ENCODE data around the gene TXK.

TXK gene

DNA sequence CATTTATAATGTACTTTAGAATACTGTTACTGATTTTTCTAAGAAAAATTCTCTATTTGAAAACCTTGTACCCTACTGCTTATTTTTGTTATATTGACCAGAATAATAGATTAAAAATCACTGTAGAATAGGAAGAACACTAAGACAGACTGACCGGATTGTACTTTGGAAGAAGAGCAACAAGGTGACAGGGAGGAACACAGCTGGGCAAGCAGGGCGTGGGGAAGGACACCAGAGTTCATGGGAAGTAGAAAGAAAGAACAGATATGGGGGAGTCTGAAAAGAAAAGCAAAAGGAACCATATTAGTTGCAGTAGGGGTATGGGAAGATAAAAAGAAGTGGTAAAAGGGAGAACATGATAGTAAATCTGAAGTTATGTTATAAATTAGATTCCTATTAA lies 38.6 kb downstream of the TXK start:
- H3K4me3 ChIP-seq (ENCODE audit: low read depth, low read length) = no peak overlapping the region
- no peak for DNase-seq (ENCODE audit: low read depth)
- TF ChIP-seq, protein P1, sequence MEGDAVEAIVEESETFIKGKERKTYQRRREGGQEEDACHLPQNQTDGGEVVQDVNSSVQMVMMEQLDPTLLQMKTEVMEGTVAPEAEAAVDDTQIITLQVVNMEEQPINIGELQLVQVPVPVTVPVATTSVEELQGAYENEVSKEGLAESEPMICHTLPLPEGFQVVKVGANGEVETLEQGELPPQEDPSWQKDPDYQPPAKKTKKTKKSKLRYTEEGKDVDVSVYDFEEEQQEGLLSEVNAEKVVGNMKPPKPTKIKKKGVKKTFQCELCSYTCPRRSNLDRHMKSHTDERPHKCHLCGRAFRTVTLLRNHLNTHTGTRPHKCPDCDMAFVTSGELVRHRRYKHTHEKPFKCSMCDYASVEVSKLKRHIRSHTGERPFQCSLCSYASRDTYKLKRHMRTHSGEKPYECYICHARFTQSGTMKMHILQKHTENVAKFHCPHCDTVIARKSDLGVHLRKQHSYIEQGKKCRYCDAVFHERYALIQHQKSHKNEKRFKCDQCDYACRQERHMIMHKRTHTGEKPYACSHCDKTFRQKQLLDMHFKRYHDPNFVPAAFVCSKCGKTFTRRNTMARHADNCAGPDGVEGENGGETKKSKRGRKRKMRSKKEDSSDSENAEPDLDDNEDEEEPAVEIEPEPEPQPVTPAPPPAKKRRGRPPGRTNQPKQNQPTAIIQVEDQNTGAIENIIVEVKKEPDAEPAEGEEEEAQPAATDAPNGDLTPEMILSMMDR (IDR thresholded peaks at IDR 0.05; ENCODE audit: control insufficient read depth, extremely low read depth, insufficient read depth) = no peak

DNA sequence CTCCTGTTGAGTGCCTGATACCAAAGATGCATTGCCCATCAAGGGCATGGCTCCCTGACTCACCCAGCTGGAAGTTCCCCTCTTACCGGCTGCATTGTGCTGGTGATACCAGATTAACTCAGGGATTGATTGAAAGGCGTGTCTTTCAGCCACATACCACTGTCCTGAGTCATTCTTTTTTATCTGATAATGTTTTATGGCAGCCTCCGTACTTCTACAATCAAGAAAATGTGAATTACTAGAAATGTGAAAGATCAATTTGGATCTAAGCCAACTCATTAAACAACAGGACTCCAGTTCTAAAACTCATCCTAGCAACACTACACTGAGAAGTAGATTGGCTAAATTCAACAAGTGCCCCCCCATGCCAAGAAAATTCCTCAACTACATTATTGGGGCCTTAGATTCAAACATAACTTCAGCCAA lies 40.0 kb downstream of the TXK start:
- DNase-seq (ENCODE audit: low read depth) = no peak
- H3K4me3 ChIP-seq (ENCODE audit: low read depth, low read length) = no peak overlapping the region
- TF ChIP-seq, protein P1 (IDR thresholded peaks at IDR 0.05; ENCODE audit: control insufficient read depth, extremely low read depth, insufficient read depth) = no peak

DNA sequence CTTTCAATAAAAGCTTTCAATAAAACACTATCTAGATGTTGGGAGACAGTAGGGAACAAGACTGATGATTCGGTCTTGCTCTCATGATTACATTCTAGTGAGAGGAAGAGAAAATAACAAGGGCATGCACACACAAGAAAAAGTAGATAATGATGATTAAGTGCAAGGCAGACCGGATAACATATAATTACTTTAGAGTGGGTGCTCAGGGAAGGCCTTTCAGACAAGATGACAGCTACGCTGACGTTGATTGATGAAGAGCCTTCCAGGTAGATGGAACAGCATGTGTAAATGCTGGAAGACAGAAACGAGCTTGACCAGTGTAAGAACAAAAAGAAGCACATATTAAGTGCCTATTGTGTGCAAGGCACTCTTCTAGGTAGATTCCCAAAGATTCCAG lies 43.4 kb downstream of the TXK start:
- TF ChIP-seq, protein P1 (IDR thresholded peaks at IDR 0.05; ENCODE audit: control insufficient read depth, extremely low read depth, insufficient read depth) = no peak
- H3K4me3 ChIP-seq (ENCODE audit: low read depth, low read length) = no peak overlapping the region
- peak; percentile 40 for DNase-seq (ENCODE audit: low read depth)

DNA sequence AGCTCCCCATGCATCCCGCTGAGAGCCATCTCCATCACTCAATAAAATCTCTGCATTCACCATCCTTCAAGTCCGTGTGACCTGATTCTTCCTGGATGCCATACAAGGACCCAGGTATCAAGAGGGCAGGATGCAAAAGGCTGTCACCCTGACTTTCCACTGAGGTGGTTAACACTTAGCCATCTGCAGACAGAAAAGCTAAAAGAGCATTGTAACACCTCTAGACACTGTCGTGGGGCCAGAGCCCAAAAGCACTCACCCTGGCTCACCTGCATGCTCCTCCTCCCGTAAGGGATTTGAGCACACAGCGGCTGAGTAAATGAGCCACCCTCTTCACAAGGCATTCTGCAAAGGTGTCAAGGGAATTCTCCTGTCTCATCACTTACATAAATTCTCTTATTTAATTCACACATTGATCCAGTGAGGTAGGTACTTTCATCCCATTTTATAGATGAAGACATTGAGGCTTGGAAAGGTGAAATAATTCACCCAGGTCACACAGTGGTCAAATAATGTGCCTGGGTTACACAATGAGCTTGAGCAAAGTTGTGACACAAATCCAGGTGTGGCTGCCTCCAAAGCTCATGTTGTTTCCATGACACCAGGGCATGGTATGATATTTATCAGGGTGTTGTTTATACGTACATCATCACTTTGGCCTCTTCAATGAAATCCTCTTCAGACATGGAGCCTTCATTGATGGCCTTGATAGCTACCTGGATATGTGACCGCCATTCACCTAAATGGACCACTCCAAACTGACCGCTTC lies 48.0 kb downstream of the TXK start:
- TF ChIP-seq, protein P1 (IDR thresholded peaks at IDR 0.05; ENCODE audit: control insufficient read depth, extremely low read depth, insufficient read depth) = no peak
- no peak overlapping the region for H3K4me3 ChIP-seq (ENCODE audit: low read depth, low read length)
- DNase-seq (ENCODE audit: low read depth) = no peak

DNA sequence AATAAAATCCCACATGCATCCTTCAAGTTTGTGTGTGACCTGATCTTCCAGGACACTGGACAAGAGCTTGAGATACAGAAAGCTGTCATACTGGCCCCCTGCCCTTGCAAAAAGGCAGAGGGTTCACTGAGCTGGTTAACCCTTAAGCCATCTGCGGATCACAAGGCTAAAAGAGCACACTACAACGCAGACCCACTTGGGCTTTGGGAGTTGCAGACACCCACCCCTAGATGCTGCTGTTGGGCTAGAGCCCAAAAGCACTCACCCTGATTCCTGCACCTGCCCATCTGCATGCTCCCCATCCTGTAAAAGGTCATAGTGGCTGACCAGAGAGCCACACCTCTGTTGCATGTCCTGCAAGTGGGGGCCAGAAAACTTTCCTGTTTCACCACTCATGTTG lies 51.1 kb downstream of the TXK start:
- TF ChIP-seq, protein P1 (IDR thresholded peaks at IDR 0.05; ENCODE audit: control insufficient read depth, extremely low read depth, insufficient read depth) = no peak
- DNase-seq (ENCODE audit: low read depth) = no peak
- no peak overlapping the region for H3K4me3 ChIP-seq (ENCODE audit: low read depth, low read length)

DNA sequence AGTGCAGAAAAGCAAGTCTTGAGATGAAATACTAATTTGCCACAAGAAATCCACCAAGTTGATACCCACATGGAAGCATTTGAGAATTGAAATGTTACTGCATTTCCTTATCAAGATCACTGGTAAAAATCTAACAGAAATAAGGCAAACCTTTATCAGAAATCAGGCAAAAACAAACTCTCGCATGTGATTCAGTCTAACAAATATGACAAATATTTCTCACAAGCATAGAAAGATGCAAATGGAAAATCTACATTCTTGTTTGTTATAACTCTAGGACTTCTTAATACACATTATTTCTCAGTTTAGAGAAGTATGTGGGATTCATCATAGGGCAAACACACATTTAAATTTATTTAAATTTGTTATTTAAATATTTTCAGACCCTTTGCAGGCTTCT lies 52.9 kb downstream of the TXK start:
- DNase-seq (ENCODE audit: low read depth) = no peak
- TF ChIP-seq, protein P1 (IDR thresholded peaks at IDR 0.05; ENCODE audit: control insufficient read depth, extremely low read depth, insufficient read depth) = no peak
- H3K4me3 ChIP-seq (ENCODE audit: low read depth, low read length) = no peak overlapping the region

DNA sequence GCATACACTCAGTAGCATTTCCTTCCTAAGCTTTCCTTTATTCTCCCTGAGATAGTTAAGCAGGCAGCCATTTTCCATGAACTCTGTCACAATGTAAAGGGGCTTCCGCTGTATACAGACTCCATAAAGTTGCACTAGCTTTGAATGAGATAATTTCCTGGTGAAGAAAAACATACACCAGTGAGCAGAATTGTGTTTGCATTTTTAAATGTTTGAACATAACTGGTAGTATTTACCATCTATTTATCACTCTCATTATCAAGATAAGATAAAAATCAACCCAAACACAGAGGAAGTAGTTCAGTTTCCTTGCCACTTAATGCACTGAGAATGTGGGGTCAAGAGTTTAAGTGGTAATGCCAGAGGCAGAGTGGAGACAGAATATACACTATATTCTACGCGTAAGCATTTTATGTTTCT lies 54.1 kb downstream of the TXK start:
- TF ChIP-seq, protein P1 (IDR thresholded peaks at IDR 0.05; ENCODE audit: control insufficient read depth, extremely low read depth, insufficient read depth) = no peak
- H3K4me3 ChIP-seq (ENCODE audit: low read depth, low read length) = no peak overlapping the region
- DNase-seq (ENCODE audit: low read depth) = no peak
